Activated CD8-positive, alpha-beta memory T cell treated with anti-CD3 and anti-CD28 coated beads for 36 hours (primary cell): Measurements from ENCODE around the gene STAT5B. TPM values are rescaled to one million over a fixed set of nuclear protein-coding genes. Genes with fewer than 3 reads are reported as not detected.

Experiments
- CTCF ChIA-PET: fragments of 350-600 bp; sonication (Branson Sonifier 250); formaldehyde crosslinking; loops from one replicate; lab custom pipeline; 2021; ENCODE audit warnings: antibody characterized with exemption; lab: Charles Lee
- POLR2A ChIA-PET: fragments of 350-600 bp; sonication (Branson Sonifier 250); formaldehyde crosslinking; loops from one replicate; lab custom pipeline; 2021; ENCODE audit warnings: antibody characterized with exemption; lab: Charles Lee
- total RNA-seq, 2 experiments: library from RNA; stranded (reverse); gene quantifications; one replicate each; pipeline ENCODE4 v1.2.3, GENCODE V29; 2021

Gene STAT5B
- total RNA-seq, 2 experiments from 2014 or later, result 102 to 111 TPM

- ChIA-PET CTCF (interaction anchor here (0.5 to 1.8 kb wide), 10 partner anchors 10 to 1579 kb away, joined by 3 to 7 read pairs (median 3); partner anchors contain the start of genes GHDC and NKIRAS2), POLR2A (interaction anchor here (0.6 to 1.3 kb wide), 5 partner anchors 10 to 92 kb away, joined by 3 to 6 read pairs (median 3); partner anchors contain the start of gene GHDC)
Measured at GRCh38 chr17:42183741-42184711, 92.2 kb downstream of the STAT5B start.

- POLR2A ChIA-PET, result interaction anchor here (1.0 to 1.3 kb wide), 2 partner anchors 10 to 12 kb away, joined by 3 read pairs; partner anchors contain the start of gene GHDC
- CTCF ChIA-PET, result interaction anchor here (1.0 to 1.4 kb wide), 4 partner anchors 19 to 1578 kb away, joined by 3 to 4 read pairs (median 3); partner anchors contain the start of gene NKIRAS2
Measured at GRCh38 chr17:42182927-42183734, 93.1 kb downstream of the STAT5B start.

GRCh38 chr17:42181851-42182207 lies 94.4 kb downstream of the STAT5B start:
- CTCF ChIA-PET, result interaction anchor here (0.6 to 1.9 kb wide), 9 partner anchors 8 to 263 kb away, joined by 3 to 7 read pairs (median 4); partner anchors contain the start of genes ACLY, DNAJC7 and GHDC
- POLR2A ChIA-PET, result interaction anchor here (0.6 to 1.1 kb wide), 2 partner anchors 12 to 242 kb away, joined by 3 to 8 read pairs; partner anchors contain the start of gene GHDC

- POLR2A ChIA-PET, result interaction anchor here (0.6 to 1.1 kb wide), 2 partner anchors 13 to 242 kb away, joined by 3 to 8 read pairs; partner anchors contain the start of gene GHDC
- CTCF ChIA-PET, result interaction anchor here (0.6 to 1.9 kb wide), 11 partner anchors 9 to 262 kb away, joined by 3 to 7 read pairs (median 4); partner anchors contain the start of genes ACLY, DNAJC7 and GHDC
Measured at GRCh38 chr17:42180922-42181850, 95.0 kb downstream of the STAT5B start, which contains the start of gene KCNH4. TSS of gene KCNH4 (minus strand) at chr17:42181142. CDS start at chr17:42180945, 197 bp downstream.

- ChIA-PET POLR2A (interaction anchor here (0.6 kb wide), 1 partner anchor 87 kb away, joined by 3 read pairs; no protein-coding TSS in a partner anchor), CTCF (interaction anchor here (0.6 to 1.9 kb wide), 9 partner anchors 10 to 133 kb away, joined by 3 to 7 read pairs (median 4); partner anchors contain the start of gene GHDC)
Measured at GRCh38 chr17:42180411-42180921, 95.7 kb downstream of the STAT5B start.

- ChIA-PET CTCF (interaction anchor here (0.5 to 1.8 kb wide), 9 partner anchors 14 to 1758 kb away, joined by 3 to 6 read pairs (median 4); partner anchors contain the start of gene GHDC), POLR2A (interaction anchor here (0.6 kb wide), 1 partner anchor 87 kb away, joined by 3 read pairs; no protein-coding TSS in a partner anchor)
Measured at GRCh38 chr17:42179911-42180410, 96.2 kb downstream of the STAT5B start.

- ChIA-PET POLR2A (no interaction called here), CTCF (interaction anchor here (0.6 to 1.1 kb wide), 6 partner anchors 16 to 214 kb away, joined by 3 to 4 read pairs (median 3); no protein-coding TSS in a partner anchor)
Measured at GRCh38 chr17:42179335-42179734, 96.9 kb downstream of the STAT5B start.

GRCh38 chr17:42178817-42179216 lies 97.4 kb downstream of the STAT5B start:
- ChIA-PET POLR2A (interaction anchor here (0.6 kb wide), 1 partner anchor 196 kb away, joined by 6 read pairs; no protein-coding TSS in a partner anchor), CTCF (interaction anchor here (0.6 to 1.1 kb wide), 4 partner anchors 15 to 171 kb away, joined by 3 to 4 read pairs (median 3); no protein-coding TSS in a partner anchor)

GRCh38 chr17:42177684-42178083 lies 98.5 kb downstream of the STAT5B start:
- POLR2A ChIA-PET, result no interaction called here
- CTCF ChIA-PET, result no interaction called here

GRCh38 chr17:42174126-42174783 lies 101.9 kb downstream of the STAT5B start:
- CTCF ChIA-PET, result interaction anchor here (0.6 kb wide), 1 partner anchor 15 kb away, joined by 8 read pairs; no protein-coding TSS in a partner anchor
- POLR2A ChIA-PET, result interaction anchor here (0.5 kb wide), 1 partner anchor 488 kb away, joined by 5 read pairs; no protein-coding TSS in a partner anchor

- ChIA-PET CTCF (interaction anchor here (0.6 kb wide), 1 partner anchor 207 kb away, joined by 3 read pairs; no protein-coding TSS in a partner anchor), POLR2A (no interaction called here)
Measured at GRCh38 chr17:42171831-42172230, 104.4 kb downstream of the STAT5B start.

GRCh38 chr17:42169351-42169750 lies 106.8 kb downstream of the STAT5B start:
- POLR2A ChIA-PET, result no interaction called here
- CTCF ChIA-PET, result no interaction called here

GRCh38 chr17:42167807-42168206 lies 108.4 kb downstream of the STAT5B start:
- POLR2A ChIA-PET, result no interaction called here
- CTCF ChIA-PET, result no interaction called here

GRCh38 chr17:42166196-42166763 lies 109.9 kb downstream of the STAT5B start:
- ChIA-PET POLR2A (no interaction called here), CTCF (no interaction called here)

- ChIA-PET CTCF (no interaction called here), POLR2A (no interaction called here)
Measured at GRCh38 chr17:42165751-42166150, 110.4 kb downstream of the STAT5B start.
